Esophagus muscularis mucosa (tissue), 4 donors: ENCODE data around the gene CNN3. TPM values are rescaled to one million over a fixed set of nuclear protein-coding genes. Genes with fewer than 3 reads are reported as not detected.
A peak's percentile ranks its signal among the peaks of the same experiment; 100 is the strongest.

Experiments
- DNase-seq: peaks from one replicate; pipeline ENCODE4 v3.0.0-alpha.2; 2017; ENCODE audit errors: extremely low spot score
- H3K27ac ChIP-seq, 4 donors: fragments of 200-600 bp; sonication (generic); replicated peaks in 1 of 4; 1 replicate in 3 of 4; 2 replicates in 1 of 4; pipeline ENCODE4 v1.5.1; 2016 to 2019; ENCODE audit warnings: mild to moderate bottlenecking in 1 of 4
- H3K27me3 ChIP-seq, 4 donors: fragments of 200-600 bp; sonication (generic); one replicate each; pipeline versions ENCODE4 v1.5.1 to v1.6.0; 2016 to 2019
- H3K36me3 ChIP-seq, 4 donors: fragments of 200-600 bp; sonication (generic); one replicate each; pipeline ENCODE4 v1.5.1; 2016 to 2019
- H3K4me1 ChIP-seq, 4 donors: fragments of 200-600 bp; sonication (generic); one replicate each; pipeline ENCODE4 v1.5.1; 2016 to 2019
- H3K4me3 ChIP-seq, 4 donors: fragments of 200-600 bp; sonication (generic); 1 replicate in 2 of 4; 2 replicates in 2 of 4; pipeline ENCODE4 v1.5.1; 2016 to 2019; ENCODE audit warnings: mild to moderate bottlenecking in 4 of 4, moderate library complexity in 1 of 4
- H3K9me3 ChIP-seq, 4 donors: fragments of 200-600 bp; sonication (generic); 1 replicate in 3 of 4; 2 replicates in 1 of 4; pipeline ENCODE4 v1.5.1; 2016 to 2019
- EP300 ChIP-seq: sonication (generic); formaldehyde crosslinking; IDR thresholded peaks from one replicate; pipeline ENCODE4 v1.6.1; 2017; ENCODE audit warnings: antibody characterized with exemption
- POLR2A ChIP-seq: fragments of 450-650 bp; IDR thresholded peaks from one replicate; pipeline ENCODE4 v1.6.1; 2017; ENCODE audit warnings: antibody characterized with exemption, moderate library complexity, mild to moderate bottlenecking, low read depth
- POLR2AphosphoS5 ChIP-seq, 2 donors: sonication (generic); formaldehyde crosslinking; IDR thresholded peaks; one replicate each; pipeline ENCODE4 v1.6.1; 2017; ENCODE audit warnings: antibody characterized with exemption in 2 of 2
- WGBS: methylation state at CpG from one replicate; pipeline ENCODE4 v1.1.5; 2018; 5-methylcytosine and 5-hydroxymethylcytosine counted together
- intact Hi-C: fragments of 100-400 bp; cut with DNase I; formaldehyde crosslinking; loops from one replicate; pipeline ENCODE4 v1.15.1; 2023
- total RNA-seq, 4 donors: library from RNA; depleted of rRNA; stranded (reverse); fragments of >200 nt; gene quantifications; one replicate each; pipeline versions ENCODE4 v1.1.0 to v1.2.1, GENCODE V29; 2016
- TF ChIP-seq, protein P1 (sequence below), 3 experiments: fragments of 200-600 bp in 2 of 3; fragments of 450-650 bp in 1 of 3; sonication (generic) in 2 of 3; IDR thresholded peaks; one replicate each; pipeline ENCODE4 v1.5.1; 2017 to 2019; ENCODE audit warnings: antibody characterized with exemption in 3 of 3, mild to moderate bottlenecking in 2 of 3, moderate library complexity in 1 of 3

The CNN3 gene
- total RNA-seq, 4 donors from 2014 or later = 140 to 268 (median 194) TPM

- peak overlapping the region in 2 of 4 donors; percentile 22 to 39 for H3K27ac ChIP-seq
- no peaks in the 10 kb centered on the region for H3K36me3 ChIP-seq
- no peaks in the 10 kb centered on the region for H3K27me3 ChIP-seq
- intact Hi-C loops = no loop called here
- peaks cover 26 to 29% (median 29%) of the 10 kb centered on the region in 4 donors for H3K4me1 ChIP-seq
- no peak overlapping the region for H3K4me3 ChIP-seq
- WGBS = 74% methylated on average over 9 of the region's 9 CpGs
- TF ChIP-seq, protein P1, sequence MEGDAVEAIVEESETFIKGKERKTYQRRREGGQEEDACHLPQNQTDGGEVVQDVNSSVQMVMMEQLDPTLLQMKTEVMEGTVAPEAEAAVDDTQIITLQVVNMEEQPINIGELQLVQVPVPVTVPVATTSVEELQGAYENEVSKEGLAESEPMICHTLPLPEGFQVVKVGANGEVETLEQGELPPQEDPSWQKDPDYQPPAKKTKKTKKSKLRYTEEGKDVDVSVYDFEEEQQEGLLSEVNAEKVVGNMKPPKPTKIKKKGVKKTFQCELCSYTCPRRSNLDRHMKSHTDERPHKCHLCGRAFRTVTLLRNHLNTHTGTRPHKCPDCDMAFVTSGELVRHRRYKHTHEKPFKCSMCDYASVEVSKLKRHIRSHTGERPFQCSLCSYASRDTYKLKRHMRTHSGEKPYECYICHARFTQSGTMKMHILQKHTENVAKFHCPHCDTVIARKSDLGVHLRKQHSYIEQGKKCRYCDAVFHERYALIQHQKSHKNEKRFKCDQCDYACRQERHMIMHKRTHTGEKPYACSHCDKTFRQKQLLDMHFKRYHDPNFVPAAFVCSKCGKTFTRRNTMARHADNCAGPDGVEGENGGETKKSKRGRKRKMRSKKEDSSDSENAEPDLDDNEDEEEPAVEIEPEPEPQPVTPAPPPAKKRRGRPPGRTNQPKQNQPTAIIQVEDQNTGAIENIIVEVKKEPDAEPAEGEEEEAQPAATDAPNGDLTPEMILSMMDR (IDR thresholded peaks at IDR 0.05) = no peak
- TF ChIP-seq POLR2A (no peak), POLR2AphosphoS5 (IDR thresholded peaks at IDR 0.05) (no peak), EP300 (no peak)
- no peak for DNase-seq
- no peaks in the 10 kb centered on the region for H3K9me3 ChIP-seq
Observed at GRCh38 chr1:94954263-94955220, 27.6 kb upstream of the CNN3 start.

DNA sequence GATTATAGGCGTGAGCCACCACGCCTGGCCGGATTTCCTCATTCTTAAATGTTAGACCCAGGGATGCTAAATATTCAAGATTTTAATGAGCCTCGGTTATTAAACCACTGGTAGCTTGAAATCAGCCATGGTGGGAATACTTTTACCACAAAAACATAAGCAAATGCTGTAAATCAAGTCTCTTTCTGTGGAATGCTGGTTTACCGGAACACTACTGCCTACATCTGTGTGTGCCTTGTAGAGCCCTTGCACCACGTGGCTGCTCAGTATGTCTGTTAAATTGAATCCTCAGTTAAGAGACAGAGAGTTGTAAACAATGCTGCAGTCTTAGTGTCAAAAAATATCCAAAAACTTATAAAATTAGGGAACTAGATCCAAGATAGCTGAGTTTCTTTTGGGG is 26.8 kb upstream of the CNN3 start:
- H3K27me3 ChIP-seq = no peaks in the 10 kb centered on the region
- 75% methylated on average over 6 of the region's 6 CpGs for WGBS
- no peak for DNase-seq
- H3K4me3 ChIP-seq = no peak overlapping the region
- peaks cover 26 to 29% (median 29%) of the 10 kb centered on the region in 4 donors for H3K4me1 ChIP-seq
- no peak overlapping the region for H3K27ac ChIP-seq
- H3K9me3 ChIP-seq = no peaks in the 10 kb centered on the region
- intact Hi-C loops = no loop called here
- TF ChIP-seq POLR2A (no peak), EP300 (no peak)
- TF ChIP-seq, protein P1 (IDR thresholded peaks at IDR 0.05) = no peak
- H3K36me3 ChIP-seq = no peaks in the 10 kb centered on the region

GRCh38 chr1:94953107-94953506 is 26.2 kb upstream of the CNN3 start:
- TF ChIP-seq POLR2AphosphoS5 (IDR thresholded peaks at IDR 0.05) (no peak), EP300 (no peak), POLR2A (no peak)
- TF ChIP-seq, protein P1 (IDR thresholded peaks at IDR 0.05) = no peak
- Histone ChIP-seq H3K36me3 (no peaks in the 10 kb centered on the region), H3K4me3 (no peak overlapping the region), H3K9me3 (no peaks in the 10 kb centered on the region), H3K27ac (no peak overlapping the region), H3K4me1 (peaks cover 26 to 29% (median 29%) of the 10 kb centered on the region in 4 donors), H3K27me3 (no peaks in the 10 kb centered on the region)
- intact Hi-C loops = no loop called here
- DNase-seq = no peak

DNA sequence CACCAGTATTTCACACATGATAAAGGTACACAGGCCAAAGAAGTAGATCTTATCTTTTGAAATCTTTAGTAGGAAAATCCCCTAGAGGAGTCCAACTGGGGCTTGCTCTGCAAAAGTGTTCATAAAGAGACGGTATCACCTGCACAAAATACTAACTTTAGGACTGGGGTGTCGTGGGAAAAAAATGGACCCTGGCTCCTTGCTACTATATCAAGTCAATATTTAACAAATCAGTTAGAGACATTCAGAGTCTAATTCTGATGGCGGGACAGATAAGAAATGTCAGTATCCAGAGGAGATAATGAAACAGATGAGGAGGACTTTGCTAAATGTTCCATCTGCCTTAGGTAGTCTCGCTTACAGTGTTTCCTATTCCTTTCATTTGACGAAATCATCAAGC is 25.6 kb upstream of the CNN3 start:
- Histone ChIP-seq H3K36me3 (no peaks in the 10 kb centered on the region), H3K4me3 (no peak overlapping the region), H3K27me3 (no peaks in the 10 kb centered on the region), H3K4me1 (peaks cover 26 to 30% (median 29%) of the 10 kb centered on the region in 4 donors), H3K9me3 (no peaks in the 10 kb centered on the region), H3K27ac (no peak overlapping the region)
- intact Hi-C loops = no loop called here
- 96% methylated on average over 5 of the region's 5 CpGs for WGBS
- TF ChIP-seq EP300 = no peak
- TF ChIP-seq POLR2A = no peak
- no peak for TF ChIP-seq POLR2AphosphoS5 (IDR thresholded peaks at IDR 0.05)
- TF ChIP-seq, protein P1 (IDR thresholded peaks at IDR 0.05) = no peak
- no peak for DNase-seq
